ENCODE measurements around the gene CLCN7. TPM values are rescaled to one million over a fixed set of nuclear protein-coding genes. Genes with fewer than 3 reads are reported as not detected.
A peak's percentile ranks its signal among the peaks of the same experiment; 100 is the strongest.

Gene CLCN7
- total RNA-seq, 1 donor from 2014 or later, result 69.9 TPM

- DNase-seq, result no peak
These were observed 44.5 kb downstream of the CLCN7 start for GRCh38 chr16:1430214-1430758.

GRCh38 chr16:1429631-1430030 is 45.2 kb downstream of the CLCN7 start:
- DNase-seq, result no peak

DNA sequence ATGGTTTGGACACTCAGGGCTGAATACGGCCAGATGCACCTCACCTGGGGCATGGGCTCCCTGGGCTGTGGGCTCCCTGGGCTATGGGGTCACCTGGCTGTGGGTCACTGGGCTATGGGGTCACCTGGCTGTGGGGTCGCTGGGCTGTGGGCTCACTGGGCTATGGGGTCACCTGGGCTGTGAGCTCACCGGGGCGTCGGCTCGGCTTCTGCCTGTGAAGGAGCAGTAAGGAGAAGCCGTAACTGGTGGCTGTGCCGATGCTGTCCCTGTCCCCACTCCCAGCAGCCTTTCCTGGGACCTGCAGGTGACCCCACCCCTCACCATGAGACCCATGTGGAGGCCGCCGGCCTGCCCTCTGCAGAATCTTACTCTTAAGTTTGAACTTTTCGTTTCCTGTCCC is 45.8 kb downstream of the CLCN7 start:
- DNase-seq, result no peak

- DNase-seq, result peak; percentile 64
These were observed 46.3 kb downstream of the CLCN7 start for GRCh38 chr16:1428511-1428910.

DNA sequence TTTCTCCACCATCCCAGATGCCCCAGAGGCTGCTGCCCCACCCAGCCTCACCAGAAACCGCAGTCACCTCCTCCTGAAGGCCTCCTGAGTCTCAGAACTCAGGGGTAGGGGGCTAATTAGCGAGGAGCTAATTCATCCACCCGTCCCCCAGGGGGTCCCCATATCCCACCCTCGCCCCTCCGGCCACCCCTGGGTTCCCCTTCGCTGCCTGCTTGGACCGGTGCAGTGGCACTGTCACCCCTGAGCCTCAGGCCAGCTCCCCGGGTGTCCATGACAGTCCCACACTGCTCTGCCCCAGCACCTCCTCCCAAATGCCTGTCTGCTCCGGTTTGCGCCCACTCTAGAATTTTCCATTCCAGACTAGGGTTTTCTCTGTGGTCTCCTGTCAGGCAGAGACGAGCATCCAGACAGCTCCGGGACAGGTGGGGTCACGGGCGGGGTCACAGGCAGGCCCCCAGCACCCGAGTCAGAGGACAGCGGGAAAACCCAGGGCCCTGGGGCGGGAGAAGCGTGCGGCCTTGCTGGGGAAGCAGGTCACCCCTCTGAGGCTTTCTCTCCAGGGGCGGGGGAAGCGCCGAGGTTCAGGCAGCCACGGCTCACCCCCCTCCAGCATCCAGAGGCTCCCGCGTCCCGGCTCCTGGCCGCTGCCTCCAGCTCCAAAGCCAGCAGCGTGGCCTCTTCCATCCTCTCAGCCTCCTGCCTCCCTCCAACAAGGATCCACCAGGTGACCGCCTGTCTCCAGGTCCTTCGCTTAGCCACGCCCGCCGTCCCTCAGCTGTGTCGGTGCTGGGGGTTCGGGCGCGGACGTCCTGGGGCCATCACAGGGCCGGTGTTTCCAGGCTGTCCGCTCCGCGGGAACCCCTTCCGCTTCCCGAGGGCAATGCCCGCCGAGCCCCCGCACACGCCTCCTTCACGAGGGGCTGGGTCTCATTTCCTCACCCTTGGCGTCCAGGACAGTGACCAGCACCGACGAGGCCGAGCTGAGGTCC is 47.1 kb downstream of the CLCN7 start:
- no peak for DNase-seq

GRCh38 chr16:1426734-1427471 is 47.9 kb downstream of the CLCN7 start:
- DNase-seq, result no peak

- no peak for DNase-seq
These were observed 49.0 kb downstream of the CLCN7 start for GRCh38 chr16:1425616-1426370.

GRCh38 chr16:1424028-1424427 is 50.8 kb downstream of the CLCN7 start:
- no peak for DNase-seq

DNA sequence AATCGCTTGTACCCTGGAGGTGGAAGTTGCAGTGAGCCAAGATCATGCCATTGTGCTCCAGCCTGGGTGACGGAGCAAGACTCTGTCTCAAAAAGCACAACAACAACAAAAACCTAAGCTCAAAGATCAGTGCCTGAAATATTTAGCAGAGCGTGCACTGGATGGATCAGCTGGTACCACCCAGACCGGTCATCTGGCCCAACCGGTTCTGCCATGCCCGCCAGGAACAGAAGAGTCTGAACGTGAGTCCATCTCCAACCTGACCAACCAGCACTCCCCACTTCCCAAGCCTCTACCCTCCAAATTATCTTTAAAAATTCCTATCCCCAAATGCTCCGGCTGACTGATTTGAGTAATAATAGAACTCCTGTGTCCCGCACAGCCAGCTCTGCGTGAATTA is 52.8 kb downstream of the CLCN7 start:
- no peak for DNase-seq

- DNase-seq, result peak; percentile 16
These were observed 54.7 kb downstream of the CLCN7 start for GRCh38 chr16:1420111-1420539.

DNA sequence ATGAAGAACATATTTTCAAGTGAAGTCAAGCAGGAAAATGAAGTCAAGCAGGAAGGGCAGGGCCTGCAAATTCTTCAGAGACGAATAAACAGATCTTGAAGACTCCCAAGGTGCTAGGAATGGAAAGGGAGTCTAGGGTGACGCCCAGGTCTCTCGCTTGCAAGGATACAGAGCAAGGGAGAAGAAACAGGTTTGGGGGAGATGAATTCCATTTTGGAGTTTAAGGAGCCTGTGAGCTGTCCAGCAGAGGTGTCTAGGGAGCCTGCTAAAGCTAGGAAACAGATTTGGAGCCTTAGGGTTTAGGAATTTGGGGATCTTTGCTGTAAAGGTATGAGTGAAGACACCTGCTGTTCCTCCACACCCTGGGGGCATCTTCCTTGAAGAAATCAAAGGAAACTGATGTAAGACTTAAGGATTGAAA is 58.3 kb downstream of the CLCN7 start:
- no peak for DNase-seq

DNA sequence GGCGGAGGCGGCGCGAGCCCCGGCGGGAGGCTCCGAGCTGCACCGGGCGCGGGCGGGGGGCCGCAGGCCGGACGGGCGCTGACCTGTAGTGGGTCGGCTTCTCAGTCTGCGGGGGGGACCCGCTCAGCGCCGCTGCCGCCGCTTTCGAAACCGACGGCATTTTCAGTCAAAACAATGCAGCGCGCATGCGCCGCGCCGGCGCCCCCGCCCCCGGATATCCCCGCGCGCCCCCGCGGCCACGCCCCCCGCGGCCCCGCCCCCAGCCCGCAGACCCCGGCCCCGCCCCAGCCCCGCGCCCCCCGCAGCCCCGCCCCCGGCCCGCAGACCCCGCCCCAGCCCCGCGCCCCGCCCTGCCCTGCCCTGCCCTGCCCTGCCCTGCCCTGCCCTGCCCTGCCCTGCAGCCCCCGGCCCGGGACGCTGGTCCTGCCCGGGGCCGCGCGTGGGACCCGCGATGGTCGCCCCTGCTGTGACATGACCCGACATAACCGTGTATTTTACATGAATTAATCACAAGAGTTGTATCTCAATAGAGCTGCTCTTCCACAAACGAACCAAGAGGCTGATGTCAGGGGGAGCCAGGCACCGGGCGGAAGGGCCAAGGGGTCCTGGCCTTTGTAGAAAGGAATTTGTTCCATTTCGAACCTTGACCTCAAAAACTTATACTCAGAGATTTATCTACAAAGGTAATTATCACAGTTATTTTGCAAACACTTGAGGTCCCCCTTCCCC is 60.1 kb downstream of the CLCN7 start, which contains the start of gene UNKL:
TSS of gene UNKL (minus strand) at position 173 of the 729 bp plus-strand sequence. CDS start at position 160, 13 bp downstream.
- peak; percentile 72 for DNase-seq

GRCh38 chr16:1413684-1414531 is 60.9 kb downstream of the CLCN7 start:
- DNase-seq, result peak; percentile 74

DNA sequence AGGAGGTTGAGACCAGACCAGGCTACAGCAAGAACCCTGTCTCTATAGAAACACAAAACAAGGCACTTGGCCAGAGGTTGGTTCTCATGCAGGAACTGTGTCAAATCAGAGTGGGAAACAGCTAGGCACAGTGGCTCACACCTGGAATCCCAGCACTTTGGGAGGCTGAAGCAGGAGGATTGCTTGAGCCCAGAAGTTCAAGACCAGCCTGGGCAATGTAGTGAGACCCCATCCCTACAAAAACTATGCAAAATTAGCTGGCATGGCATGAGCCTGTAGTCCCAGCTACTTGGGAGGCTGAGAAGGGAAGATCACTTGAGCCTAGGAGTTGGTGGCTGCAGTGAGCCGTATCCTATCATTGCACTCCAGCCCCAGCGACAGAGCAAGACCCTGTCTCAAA is 62.0 kb downstream of the CLCN7 start:
- no peak for DNase-seq

DNA sequence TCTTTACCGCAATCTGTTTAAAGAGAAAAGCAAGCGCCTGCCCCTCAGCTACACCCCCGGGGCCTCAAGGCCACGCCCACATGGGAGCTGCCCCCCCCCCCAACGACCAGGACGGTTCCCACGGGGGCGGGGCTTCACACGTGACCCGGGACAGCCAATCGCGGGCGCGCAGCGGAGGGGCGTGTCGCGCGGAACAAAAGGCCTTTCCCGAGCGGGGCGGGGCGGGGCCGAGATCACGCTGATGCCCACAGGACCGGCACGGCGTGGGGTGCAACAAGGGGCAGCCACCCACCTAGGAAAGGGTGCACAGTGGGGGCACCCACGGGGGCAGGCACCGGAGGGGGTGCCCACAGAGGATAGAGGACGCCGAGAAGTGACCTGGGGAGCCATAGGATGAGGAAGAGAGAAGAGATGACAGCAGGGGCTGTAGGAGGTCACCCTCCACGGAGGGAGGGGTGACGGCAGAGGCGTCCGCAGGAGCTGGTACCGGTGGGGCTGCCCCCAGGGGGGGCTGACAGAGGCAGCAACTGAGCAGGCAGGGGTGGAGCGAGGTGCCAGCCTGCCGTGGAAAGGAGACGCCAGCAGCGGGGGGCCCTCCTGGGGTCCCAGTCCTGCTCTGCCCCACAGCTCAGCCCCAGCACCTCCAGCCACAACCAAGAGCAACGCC is 66.5 kb downstream of the CLCN7 start:
- DNase-seq, result peak; percentile 95

DNA sequence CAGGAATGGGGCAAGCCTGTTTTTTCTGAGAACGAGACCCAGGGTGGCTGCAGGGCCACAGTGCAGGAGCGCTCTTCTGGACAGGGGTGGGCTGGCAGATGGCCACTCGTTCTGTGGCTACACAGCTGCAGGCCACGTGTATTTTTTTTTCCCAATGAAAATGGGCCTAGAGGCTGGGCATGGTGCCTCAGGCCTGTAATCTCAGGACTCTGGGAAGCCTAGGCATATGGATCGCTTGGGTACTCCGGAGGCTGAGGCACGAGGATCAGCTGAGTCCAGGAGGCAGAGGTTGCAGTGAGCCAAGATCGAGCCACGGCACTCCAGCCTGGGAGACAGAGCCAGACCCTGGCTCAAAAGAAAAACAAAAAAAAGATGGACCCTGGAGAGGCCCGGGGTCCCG is 67.1 kb downstream of the CLCN7 start:
- DNase-seq, result peak; percentile 7

GRCh38 chr16:1403733-1404132 is 71.1 kb downstream of the CLCN7 start:
- no peak for DNase-seq

GRCh38 chr16:1403036-1403435 is 71.8 kb downstream of the CLCN7 start:
- no peak for DNase-seq

GRCh38 chr16:1401758-1402154 is 73.1 kb downstream of the CLCN7 start:
- no peak for DNase-seq

Measured in dermis blood vessel endothelial cell (primary cell).